HepG2 (cell line): ENCODE results near the gene HPGD. TPM values are rescaled to one million over a fixed set of nuclear protein-coding genes. Genes with fewer than 3 reads are reported as not detected.

Source experiments
- CENPBD1 ChIP-seq: sonication (generic); formaldehyde crosslinking; IDR thresholded peaks from 2 replicates; pipeline ENCODE4 v1.8.0; 2022; ENCODE audit warnings: missing genetic modification reagents, low read depth, mild to moderate bottlenecking, borderline replicate concordance
- CREB3 ChIP-seq: sonication (generic); formaldehyde crosslinking; IDR thresholded peaks from 2 replicates; pipeline ENCODE4 v1.5.0; 2020; ENCODE audit warnings: missing genetic modification reagents
- MXD4 ChIP-seq: IDR thresholded peaks from 2 replicates; pipeline ENCODE4 v1.6.1; 2016; ENCODE audit warnings: mild to moderate bottlenecking, missing biosample characterization, missing genetic modification reagents
- PATZ1 ChIP-seq: sonication (generic); formaldehyde crosslinking; IDR thresholded peaks from 2 replicates; pipeline ENCODE4 v1.4.0; 2020; ENCODE audit warnings: missing genetic modification reagents
- REPIN1 ChIP-seq: sonication (generic); formaldehyde crosslinking; IDR thresholded peaks from 2 replicates; pipeline ENCODE4 v1.8.0; 2022; ENCODE audit warnings: missing genetic modification reagents, low read depth, mild to moderate bottlenecking, borderline replicate concordance
- SALL2 ChIP-seq: sonication (generic); formaldehyde crosslinking; IDR thresholded peaks from 2 replicates; pipeline ENCODE4 v1.8.1; 2023; ENCODE audit warnings: mild to moderate bottlenecking, missing genetic modification reagents, inconsistent platforms
- ZBTB46 ChIP-seq: sonication (generic); formaldehyde crosslinking; IDR thresholded peaks from 2 replicates; pipeline ENCODE4 v1.4.0; 2020; ENCODE audit warnings: mild to moderate bottlenecking, missing genetic modification reagents, borderline replicate concordance
- ZNF20 ChIP-seq: sonication (generic); formaldehyde crosslinking; IDR thresholded peaks from 2 replicates; pipeline ENCODE4 v1.4.0; 2020; ENCODE audit warnings: mild to moderate bottlenecking, moderate library complexity, missing genetic modification reagents
- polyA plus RNA-seq, 8 experiments: library from polyadenylated mRNA; depleted of rRNA in 3 of 8; stranded (reverse) in 7 of 8; unstranded in 1 of 8; fragments of >200 nt; fragmentation: Illumina TruSeq in 4 of 8; extraction: Trizol in 4 of 8; gene quantifications; 2 replicates each; pipeline versions ENCODE4 v1.2.1 to v1.2.3, GENCODE V29; 2011 to 2016; ENCODE audit warnings: low read depth in 4 of 8, missing spikeins in 1 of 8, mixed read lengths in 1 of 8; ENCODE audit not compliant: insufficient read depth in 1 of 8
- total RNA-seq, 5 experiments: library from RNA; depleted of rRNA; stranded (reverse); fragments of >200 nt; fragmentation: Illumina TruSeq; extraction: Trizol; gene quantifications; 2 replicates each; pipeline ENCODE4 v1.2.3, GENCODE V29; 2016; ENCODE audit warnings: low read depth in 1 of 5

Gene HPGD
- total and polyA plus RNA-seq, 2 of the 13 experiments (the other 11 are each of a cell fraction or from before 2014, with no cell fraction given): 0.13 to 0.24 TPM

GRCh38 chr4:174460684-174461083 is 61.6 kb downstream of the HPGD start (continued):
- TF ChIP-seq ZBTB46 (CRISPR knock-in tag) (no peak), CREB3 (CRISPR knock-in tag) (no peak), SALL2 (CRISPR knock-in tag) (no peak), ZNF20 (no peak), REPIN1 (CRISPR knock-in tag) (no peak), MXD4 (CRISPR knock-in tag) (no peak), PATZ1 (CRISPR knock-in tag) (no peak), CENPBD1 (CRISPR knock-in tag) (no peak)
